Ovary (tissue), 9 donors: ENCODE measurements around the gene SLC39A7. TPM values are rescaled to one million over a fixed set of nuclear protein-coding genes. Genes with fewer than 3 reads are reported as not detected.

Experiments
- DNase-seq, 5 donors: peaks; one replicate each; pipeline ENCODE4 v3.0.0-alpha.2; 2019 to 2020
- H3K27ac ChIP-seq, 2 donors: fragments of 200-600 bp; one replicate each; pipeline versions ENCODE4 v1.5.1 to v1.8.0; 2019 to 2022
- H3K27me3 ChIP-seq: fragments of 200-600 bp; one replicate; pipeline ENCODE4 v1.8.0; 2022
- H3K36me3 ChIP-seq: fragments of 200-600 bp; sonication (generic); one replicate; pipeline ENCODE4 v1.5.1; 2019
- H3K4me1 ChIP-seq: one replicate; pipeline ENCODE4 v1.8.1; 2013; ENCODE audit warnings: mild to moderate bottlenecking, moderate library complexity; ENCODE audit not compliant: insufficient read depth
- H3K4me3 ChIP-seq: fragments of 200-600 bp; sonication (generic); one replicate; pipeline ENCODE4 v1.5.1; 2017
- H3K9me3 ChIP-seq, 2 donors: fragments of 200-600 bp in 1 of 2; sonication (generic) in 1 of 2; one replicate each; pipeline versions ENCODE4 v1.5.1 to v1.8.1; 2013 to 2019; ENCODE audit warnings: mild to moderate bottlenecking in 1 of 2, moderate library complexity in 1 of 2
- EP300 ChIP-seq: sonication (generic); formaldehyde crosslinking; IDR thresholded peaks from one replicate; pipeline ENCODE4 v1.6.1; 2017; ENCODE audit warnings: antibody characterized with exemption
- POLR2A ChIP-seq: fragments of 450-650 bp; IDR thresholded peaks from one replicate; pipeline ENCODE4 v1.6.1; 2017; ENCODE audit warnings: antibody characterized with exemption, mild to moderate bottlenecking, moderate library complexity
- WGBS, 3 donors: extraction: QIAGEN DNeasy Blood & Tissue Kit in 1 of 3; methylation state at CpG; one replicate each; pipeline versions ENCODE4 v1.1.5 to v1.1.7; 2013 to 2017; 5-methylcytosine and 5-hydroxymethylcytosine counted together
- intact Hi-C, 4 donors: fragments of 100-400 bp; cut with DNase I; formaldehyde crosslinking; loops; one replicate each; pipeline versions ENCODE4 v1.11.0 to v1.15.1; 2022 to 2023
- polyA plus RNA-seq, 2 donors: library from polyadenylated mRNA; stranded (reverse); fragments of 200-250 nt in 1 of 2; fragments of 350-450 nt in 1 of 2; fragmentation: Illumina TruSeq in 1 of 2; extraction: RNeasy Lipid Tissue Mini Kit (QIAGEN cat#74804) in 1 of 2; gene quantifications; one replicate each; pipeline ENCODE4 v1.2.3, GENCODE V29; 2013 to 2014
- total RNA-seq, 7 donors: library from RNA; depleted of rRNA in 2 of 7; stranded (reverse); fragments of >200 nt in 2 of 7; fragmentation: NEBNext Ultra II Directional in 3 of 7; extraction: Animal tissue kit (Norgen Biotek cat#: 25700) in 3 of 7; gene quantifications; one replicate each; pipeline versions ENCODE4 v1.1.0 to v1.2.4, GENCODE V29; 2016 to 2023
- TF ChIP-seq, protein P1 (sequence below), 3 donors: fragments of 450-650 bp in 2 of 3; fragments of 200-600 bp in 1 of 3; IDR thresholded peaks; one replicate each; pipeline versions ENCODE4 v1.5.1 to v1.8.0; 2016 to 2022; ENCODE audit warnings: antibody characterized with exemption in 3 of 3, mild to moderate bottlenecking in 1 of 3
- donor health status: DM: no; HTN: no; CAD: no; lungs with moderate emphysema.
- donor health status: DM: no; HTN: no; CAD: no.
- donor health status: Bipolar disorder and iron deficiency.
- donor health status: DM: yes; HTN: yes; CAD: no.
- donor health status: DM: no; HTN: no; CAD: no.
- donor health status: DM: yes; HTN: yes; CAD: no.

The SLC39A7 gene
- total and polyA plus RNA-seq, 9 donors = 27.4 to 80.0 (median 61.2) TPM

DNA sequence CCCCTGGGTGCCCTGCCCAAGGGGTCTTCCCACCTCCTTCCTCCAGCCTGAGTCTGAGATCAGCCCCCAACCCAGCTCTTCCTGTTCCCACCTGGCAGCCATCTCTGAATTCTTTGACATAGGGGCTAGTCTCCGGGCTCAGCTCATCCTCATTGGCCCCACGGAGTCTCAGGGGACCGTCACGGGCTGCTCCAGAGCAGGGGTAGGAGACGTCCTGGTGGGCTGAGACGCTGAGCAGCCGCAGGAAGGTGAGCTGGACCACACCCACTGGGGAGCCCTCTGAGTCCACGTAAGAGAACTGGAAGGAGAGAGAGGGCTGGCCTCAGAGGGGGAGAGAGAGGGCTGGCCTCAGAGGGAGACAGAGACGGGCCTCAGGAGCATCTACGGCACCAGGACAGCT is 36.5 kb upstream of the SLC39A7 start:
- no peak overlapping the region for H3K4me3 ChIP-seq
- no peaks in the 10 kb centered on the region for H3K9me3 ChIP-seq
- intact Hi-C loops = loop anchor here in 2 of 4 donors (5.0 kb wide), 1 partner anchor 83 kb away; no protein-coding TSS in a partner anchor
- DNase-seq = no peak
- no peaks in the 10 kb centered on the region for H3K4me1 ChIP-seq
- WGBS, 3 donors = 47 to 50% (median 50%) methylated on average over 10 of the region's 10 CpGs
- no peak overlapping the region for H3K27ac ChIP-seq
- no peaks in the 10 kb centered on the region for H3K36me3 ChIP-seq
- TF ChIP-seq POLR2A = no peak
- TF ChIP-seq, protein P1, sequence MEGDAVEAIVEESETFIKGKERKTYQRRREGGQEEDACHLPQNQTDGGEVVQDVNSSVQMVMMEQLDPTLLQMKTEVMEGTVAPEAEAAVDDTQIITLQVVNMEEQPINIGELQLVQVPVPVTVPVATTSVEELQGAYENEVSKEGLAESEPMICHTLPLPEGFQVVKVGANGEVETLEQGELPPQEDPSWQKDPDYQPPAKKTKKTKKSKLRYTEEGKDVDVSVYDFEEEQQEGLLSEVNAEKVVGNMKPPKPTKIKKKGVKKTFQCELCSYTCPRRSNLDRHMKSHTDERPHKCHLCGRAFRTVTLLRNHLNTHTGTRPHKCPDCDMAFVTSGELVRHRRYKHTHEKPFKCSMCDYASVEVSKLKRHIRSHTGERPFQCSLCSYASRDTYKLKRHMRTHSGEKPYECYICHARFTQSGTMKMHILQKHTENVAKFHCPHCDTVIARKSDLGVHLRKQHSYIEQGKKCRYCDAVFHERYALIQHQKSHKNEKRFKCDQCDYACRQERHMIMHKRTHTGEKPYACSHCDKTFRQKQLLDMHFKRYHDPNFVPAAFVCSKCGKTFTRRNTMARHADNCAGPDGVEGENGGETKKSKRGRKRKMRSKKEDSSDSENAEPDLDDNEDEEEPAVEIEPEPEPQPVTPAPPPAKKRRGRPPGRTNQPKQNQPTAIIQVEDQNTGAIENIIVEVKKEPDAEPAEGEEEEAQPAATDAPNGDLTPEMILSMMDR (IDR thresholded peaks at IDR 0.05) = no peak
- TF ChIP-seq EP300 = no peak
- H3K27me3 ChIP-seq = no peaks in the 10 kb centered on the region

DNA sequence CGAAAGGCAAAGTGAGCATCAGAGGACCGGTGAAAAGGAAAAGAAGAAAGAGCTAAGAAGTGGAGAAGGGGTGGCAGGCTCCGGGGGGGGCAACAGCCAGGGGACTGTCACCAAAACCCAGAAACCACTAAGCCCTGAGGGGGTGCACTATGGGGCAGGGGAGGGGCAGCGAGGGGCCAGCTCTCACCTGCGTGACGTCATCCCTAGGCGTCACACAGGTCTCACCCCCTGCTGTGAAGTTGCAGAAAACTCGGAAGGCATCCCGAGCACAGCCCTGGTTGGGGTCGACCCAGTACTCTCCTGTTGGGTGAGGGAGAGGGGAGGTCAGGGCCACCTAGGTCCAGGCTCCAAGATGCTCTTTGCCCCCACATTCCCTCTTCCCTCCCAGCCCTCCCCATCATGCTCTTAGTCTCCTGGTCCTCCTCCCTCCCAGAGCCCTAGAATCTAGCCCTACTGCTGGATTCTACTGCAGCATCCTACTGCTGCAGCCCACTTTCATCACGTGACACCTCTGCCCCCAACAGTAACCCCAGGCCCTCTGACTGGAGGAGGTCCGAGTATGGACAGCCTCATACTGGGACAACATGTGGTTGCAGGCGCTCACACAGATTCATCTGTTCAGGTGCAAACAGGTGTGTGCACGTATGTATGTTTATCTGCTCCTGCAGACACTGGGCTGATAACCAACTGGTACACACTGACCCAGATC is 35.8 kb upstream of the SLC39A7 start:
- TF ChIP-seq EP300 (no peak), POLR2A (no peak)
- TF ChIP-seq, protein P1 (IDR thresholded peaks at IDR 0.05) = no peak
- Histone ChIP-seq H3K36me3 (no peaks in the 10 kb centered on the region), H3K27me3 (no peaks in the 10 kb centered on the region), H3K9me3 (no peaks in the 10 kb centered on the region), H3K4me1 (no peaks in the 10 kb centered on the region), H3K4me3 (no peak overlapping the region), H3K27ac (no peak overlapping the region)
- DNase-seq = no peak
- intact Hi-C loops = loop anchor here in 2 of 4 donors (5.0 kb wide), 1 partner anchor 82 kb away; no protein-coding TSS in a partner anchor
- 48 to 55% (median 51%) methylated on average over 14 of the region's 14 CpGs for WGBS, 3 donors

DNA sequence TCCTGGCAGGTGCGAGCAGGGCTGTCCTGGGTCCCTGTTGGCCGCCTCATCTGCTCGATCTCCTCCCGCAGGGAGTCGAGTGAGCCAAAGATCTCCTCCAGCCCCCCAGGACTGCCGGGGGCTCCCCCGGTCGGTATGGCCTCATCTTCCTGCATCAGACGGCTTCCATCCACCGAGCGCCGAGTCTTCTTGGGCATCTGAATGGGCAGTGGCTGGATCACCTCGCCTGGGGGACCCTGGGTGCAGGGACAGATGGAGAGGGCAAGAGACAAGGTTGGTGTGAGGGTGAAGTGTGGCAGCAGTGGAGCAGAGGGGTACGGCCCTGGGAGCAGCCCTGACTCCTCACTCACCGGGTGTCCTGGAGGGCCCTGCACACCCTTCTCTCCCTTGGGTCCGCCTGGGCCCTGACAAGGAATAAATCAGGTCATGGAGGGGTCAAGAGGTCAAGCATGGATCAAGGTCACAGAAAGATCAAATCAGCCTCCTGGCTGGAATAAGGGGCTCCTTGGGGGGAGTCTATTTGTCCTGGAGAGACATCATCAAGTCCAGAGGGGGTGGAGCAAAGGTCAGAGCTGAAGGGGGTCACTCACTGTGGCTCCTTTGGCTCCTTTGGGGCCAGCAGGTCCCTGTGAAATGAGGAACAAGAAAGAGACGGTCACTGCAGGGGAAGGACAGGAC is 34.9 kb upstream of the SLC39A7 start:
- Histone ChIP-seq H3K27ac (no peak overlapping the region), H3K36me3 (no peaks in the 10 kb centered on the region), H3K4me1 (no peaks in the 10 kb centered on the region), H3K9me3 (no peaks in the 10 kb centered on the region), H3K4me3 (no peak overlapping the region), H3K27me3 (no peaks in the 10 kb centered on the region)
- TF ChIP-seq POLR2A = no peak
- no peak for TF ChIP-seq EP300
- TF ChIP-seq, protein P1 (IDR thresholded peaks at IDR 0.05) = no peak
- 84 to 87% (median 86%) methylated on average over 14 to 17 of the region's 17 CpGs for WGBS, 3 donors
- no peak for DNase-seq
- intact Hi-C loops = no loop called here

DNA sequence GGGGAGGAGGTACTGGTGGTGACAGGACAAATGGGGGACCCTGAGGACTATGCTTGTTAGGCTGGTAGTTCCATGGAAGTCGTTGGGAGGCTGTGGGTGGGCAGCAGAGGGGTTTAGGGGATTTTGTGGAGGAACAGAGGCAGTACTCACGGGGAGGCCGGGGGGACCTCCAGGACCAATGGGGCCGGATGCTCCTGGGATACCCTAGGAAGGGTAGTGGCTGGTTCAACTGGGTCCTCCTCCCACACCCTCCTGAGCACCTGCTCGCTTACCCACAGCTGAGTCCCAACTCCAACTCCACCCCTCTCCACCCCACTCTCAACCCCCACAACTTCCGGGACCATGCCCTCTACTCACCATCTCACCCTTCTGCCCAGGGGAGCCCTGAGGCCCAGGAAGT is 34.3 kb upstream of the SLC39A7 start:
- intact Hi-C loops = no loop called here
- Histone ChIP-seq H3K9me3 (no peaks in the 10 kb centered on the region), H3K27me3 (no peaks in the 10 kb centered on the region), H3K27ac (no peak overlapping the region), H3K36me3 (no peaks in the 10 kb centered on the region), H3K4me1 (no peaks in the 10 kb centered on the region), H3K4me3 (no peak overlapping the region)
- no peak for TF ChIP-seq EP300
- no peak for TF ChIP-seq POLR2A
- TF ChIP-seq, protein P1 (IDR thresholded peaks at IDR 0.05) = no peak
- 84 to 87% (median 86%) methylated on average over 6 of the region's 6 CpGs for WGBS, 3 donors
- no peak for DNase-seq
